Measurements from ENCODE around the gene ZFP36L1.

The ZFP36L1 gene

GRCh38 chr14:68756734-68757133 lies 36.1 kb downstream of the ZFP36L1 start:
- in situ Hi-C loops (cut with HindIII; ENCODE audit: low pct_ligation_motif_present, low pct_unique_long_range_greater_than_20kb, low sequenced_read_pairs) = no loop called here
- DNase-seq = no peak

GRCh38 chr14:68756000-68756481 lies 36.8 kb downstream of the ZFP36L1 start:
- in situ Hi-C loops (cut with HindIII; ENCODE audit: low pct_ligation_motif_present, low pct_unique_long_range_greater_than_20kb, low sequenced_read_pairs) = no loop called here
- no peak for DNase-seq

GRCh38 chr14:68755016-68755353 lies 37.9 kb downstream of the ZFP36L1 start:
- in situ Hi-C loops (cut with HindIII; ENCODE audit: low pct_ligation_motif_present, low pct_unique_long_range_greater_than_20kb, low sequenced_read_pairs) = no loop called here
- no peak for DNase-seq

GRCh38 chr14:68753690-68754089 lies 39.2 kb downstream of the ZFP36L1 start:
- DNase-seq = no peak
- in situ Hi-C loops (cut with HindIII; ENCODE audit: low pct_ligation_motif_present, low pct_unique_long_range_greater_than_20kb, low sequenced_read_pairs) = no loop called here

GRCh38 chr14:68752271-68753006 lies 40.4 kb downstream of the ZFP36L1 start:
- DNase-seq = no peak
- in situ Hi-C loops (cut with HindIII; ENCODE audit: low pct_ligation_motif_present, low pct_unique_long_range_greater_than_20kb, low sequenced_read_pairs) = no loop called here

GRCh38 chr14:68749487-68750475 lies 43.1 kb downstream of the ZFP36L1 start:
- in situ Hi-C loops (cut with HindIII; ENCODE audit: low pct_ligation_motif_present, low pct_unique_long_range_greater_than_20kb, low sequenced_read_pairs) = no loop called here
- no peak for DNase-seq

GRCh38 chr14:68748691-68749090 lies 44.2 kb downstream of the ZFP36L1 start:
- DNase-seq = no peak
- in situ Hi-C loops (cut with HindIII; ENCODE audit: low pct_ligation_motif_present, low pct_unique_long_range_greater_than_20kb, low sequenced_read_pairs) = no loop called here

- no peak for DNase-seq
- in situ Hi-C loops (cut with HindIII; ENCODE audit: low pct_ligation_motif_present, low pct_unique_long_range_greater_than_20kb, low sequenced_read_pairs) = no loop called here
Observed at GRCh38 chr14:68748260-68748659, 44.6 kb downstream of the ZFP36L1 start.

- DNase-seq = no peak
- in situ Hi-C loops (cut with HindIII; ENCODE audit: low pct_ligation_motif_present, low pct_unique_long_range_greater_than_20kb, low sequenced_read_pairs) = no loop called here
Observed at GRCh38 chr14:68747393-68747792, 45.5 kb downstream of the ZFP36L1 start.

GRCh38 chr14:68744613-68745012 lies 48.3 kb downstream of the ZFP36L1 start:
- in situ Hi-C loops (cut with HindIII; ENCODE audit: low pct_ligation_motif_present, low pct_unique_long_range_greater_than_20kb, low sequenced_read_pairs) = no loop called here
- no peak for DNase-seq

- no peak for DNase-seq
- in situ Hi-C loops (cut with HindIII; ENCODE audit: low pct_ligation_motif_present, low pct_unique_long_range_greater_than_20kb, low sequenced_read_pairs) = no loop called here
Observed at GRCh38 chr14:68741839-68742470, 50.9 kb downstream of the ZFP36L1 start.

GRCh38 chr14:68741477-68741791 lies 51.4 kb downstream of the ZFP36L1 start:
- in situ Hi-C loops (cut with HindIII; ENCODE audit: low pct_ligation_motif_present, low pct_unique_long_range_greater_than_20kb, low sequenced_read_pairs) = no loop called here
- no peak for DNase-seq

- in situ Hi-C loops (cut with HindIII; ENCODE audit: low pct_ligation_motif_present, low pct_unique_long_range_greater_than_20kb, low sequenced_read_pairs) = no loop called here
- DNase-seq = no peak
Observed at GRCh38 chr14:68740788-68741476, 51.9 kb downstream of the ZFP36L1 start.

GRCh38 chr14:68739701-68740100 lies 53.2 kb downstream of the ZFP36L1 start:
- DNase-seq = no peak
- in situ Hi-C loops (cut with HindIII; ENCODE audit: low pct_ligation_motif_present, low pct_unique_long_range_greater_than_20kb, low sequenced_read_pairs) = no loop called here

GRCh38 chr14:68738559-68738958 lies 54.3 kb downstream of the ZFP36L1 start:
- in situ Hi-C loops (cut with HindIII; ENCODE audit: low pct_ligation_motif_present, low pct_unique_long_range_greater_than_20kb, low sequenced_read_pairs) = no loop called here
- no peak for DNase-seq
